Measurements from ENCODE around the gene SSUH2. TPM values are rescaled to one million over a fixed set of nuclear protein-coding genes. Genes with fewer than 3 reads are reported as not detected.

SSUH2 gene
- total RNA-seq, 1 donor from 2014 or later = not detected

DNA sequence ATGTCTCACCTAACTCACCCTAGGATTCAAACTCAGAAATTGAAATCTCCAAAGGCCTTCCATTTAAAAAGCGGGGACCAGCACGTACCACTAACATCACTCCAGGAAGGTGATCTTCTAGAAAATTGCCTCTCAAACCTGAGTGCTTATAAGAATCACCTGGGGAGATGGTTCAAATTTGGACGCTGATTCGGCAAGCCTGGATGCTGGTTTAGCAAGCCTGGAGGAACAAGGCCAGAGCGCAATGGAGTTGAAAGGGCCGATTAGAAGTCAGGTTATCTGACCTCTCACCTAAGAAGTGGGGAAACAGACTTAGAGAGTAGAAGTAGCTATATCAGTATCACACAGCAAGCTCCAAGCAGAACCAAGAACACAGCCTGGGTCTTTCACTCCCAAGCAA lies 68.2 kb downstream of the SSUH2 start:
- no peak for TF ChIP-seq CTCF (IDR thresholded peaks at IDR 0.05)
- H3K27me3 ChIP-seq = no peaks in the 10 kb centered on the region
- intact Hi-C loops (cut with DNase I) = no loop called here
- DNase-seq (ENCODE audit: low spot score in 2 of 2) = peak in 1 of 2 donors; percentile 61
- peak overlapping the region; percentile 16 to 74 for H3K27ac ChIP-seq
- no peaks in the 10 kb centered on the region for H3K9me3 ChIP-seq
- H3K4me1 ChIP-seq = peaks cover 14 to 35% of the 10 kb centered on the region in 2 donors
- no peak overlapping the region for H3K4me3 ChIP-seq
- H3K36me3 ChIP-seq = peaks cover 16 to 59% of the 10 kb centered on the region in 2 donors

DNA sequence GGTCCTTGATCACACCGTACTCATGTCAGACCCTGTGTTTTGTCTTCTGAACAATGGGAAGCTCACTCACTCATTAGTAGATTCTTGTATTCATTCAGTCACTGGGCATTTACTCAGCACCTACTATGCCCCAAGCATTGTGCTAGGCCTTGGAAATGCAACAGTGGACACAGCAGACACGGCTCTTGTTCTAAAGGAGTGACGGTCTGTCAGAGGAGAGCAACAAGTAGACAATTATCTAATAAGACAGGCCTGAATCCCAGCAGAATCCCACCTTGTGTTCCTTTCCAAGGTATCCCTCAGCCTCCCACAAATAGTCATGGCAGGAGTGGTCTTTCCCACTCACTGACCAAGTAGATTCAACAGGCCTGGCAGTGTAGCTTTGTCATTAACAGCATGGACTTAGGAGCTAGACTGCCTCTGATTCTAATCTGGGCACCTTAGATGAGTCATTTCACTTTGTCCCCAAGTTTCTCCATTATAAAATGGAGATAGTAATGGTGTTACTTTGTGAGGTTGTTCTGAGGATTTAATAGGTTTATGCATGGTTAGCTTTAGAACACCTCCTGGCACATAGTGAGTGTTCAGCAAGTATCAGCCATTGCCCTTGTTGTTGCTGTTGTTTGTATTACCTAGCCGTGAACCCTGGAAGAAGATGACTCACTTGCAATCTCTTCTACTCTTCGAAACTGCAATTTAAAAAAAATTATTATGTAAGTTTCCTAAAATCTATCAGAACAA lies 69.1 kb downstream of the SSUH2 start:
- no peaks in the 10 kb centered on the region for H3K9me3 ChIP-seq
- H3K4me3 ChIP-seq = no peak overlapping the region
- no peaks in the 10 kb centered on the region for H3K27me3 ChIP-seq
- peak overlapping the region; percentile 72 to 74 for H3K27ac ChIP-seq
- H3K4me1 ChIP-seq = peaks cover 14 to 39% of the 10 kb centered on the region in 2 donors
- no peak for TF ChIP-seq CTCF (IDR thresholded peaks at IDR 0.05)
- peak in 1 of 2 donors; percentile 62 for DNase-seq (ENCODE audit: low spot score in 2 of 2)
- peaks cover 25 to 68% of the 10 kb centered on the region in 2 donors for H3K36me3 ChIP-seq
- intact Hi-C loops (cut with DNase I) = no loop called here

DNA sequence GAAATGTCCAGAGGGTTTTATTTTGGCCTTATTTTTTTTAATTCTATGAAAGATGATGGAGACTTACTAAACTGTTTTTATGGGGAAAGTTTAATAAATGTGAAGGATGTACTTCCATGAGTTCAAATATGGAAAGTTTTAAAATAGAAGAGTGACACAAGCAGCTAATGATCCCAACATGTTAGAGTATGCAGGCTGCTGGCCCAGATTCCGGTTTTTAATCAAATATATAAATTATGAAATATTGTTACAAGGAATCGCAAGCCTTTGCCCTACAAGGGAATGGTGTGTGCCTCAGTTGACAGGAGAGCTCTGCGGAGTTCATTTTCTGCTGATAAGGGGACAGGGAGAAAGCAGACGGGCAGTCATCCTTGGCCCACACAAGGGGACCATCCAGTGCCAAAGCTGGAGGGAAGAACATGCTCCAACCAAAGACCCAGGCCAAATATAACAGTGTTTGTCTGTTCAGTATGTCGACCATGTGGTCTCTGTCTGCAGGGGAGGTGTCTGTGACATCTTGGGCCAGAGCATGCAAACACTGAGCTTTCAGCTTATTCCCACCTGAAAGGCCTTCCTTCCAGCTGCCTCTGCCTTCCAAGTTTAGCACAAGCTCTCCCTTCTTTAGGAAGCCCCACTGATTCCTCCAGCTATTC lies 69.8 kb downstream of the SSUH2 start:
- DNase-seq (ENCODE audit: low spot score in 2 of 2) = peak in 1 of 2 donors; percentile 58
- Histone ChIP-seq H3K4me1 (peaks cover 14 to 42% of the 10 kb centered on the region in 2 donors), H3K36me3 (peaks cover 32 to 76% of the 10 kb centered on the region in 2 donors), H3K27ac (peak overlapping the region; percentile 72 to 74), H3K27me3 (no peaks in the 10 kb centered on the region), H3K4me3 (no peak overlapping the region), H3K9me3 (no peaks in the 10 kb centered on the region)
- no peak for TF ChIP-seq CTCF (IDR thresholded peaks at IDR 0.05)
- intact Hi-C loops (cut with DNase I) = no loop called here

DNA sequence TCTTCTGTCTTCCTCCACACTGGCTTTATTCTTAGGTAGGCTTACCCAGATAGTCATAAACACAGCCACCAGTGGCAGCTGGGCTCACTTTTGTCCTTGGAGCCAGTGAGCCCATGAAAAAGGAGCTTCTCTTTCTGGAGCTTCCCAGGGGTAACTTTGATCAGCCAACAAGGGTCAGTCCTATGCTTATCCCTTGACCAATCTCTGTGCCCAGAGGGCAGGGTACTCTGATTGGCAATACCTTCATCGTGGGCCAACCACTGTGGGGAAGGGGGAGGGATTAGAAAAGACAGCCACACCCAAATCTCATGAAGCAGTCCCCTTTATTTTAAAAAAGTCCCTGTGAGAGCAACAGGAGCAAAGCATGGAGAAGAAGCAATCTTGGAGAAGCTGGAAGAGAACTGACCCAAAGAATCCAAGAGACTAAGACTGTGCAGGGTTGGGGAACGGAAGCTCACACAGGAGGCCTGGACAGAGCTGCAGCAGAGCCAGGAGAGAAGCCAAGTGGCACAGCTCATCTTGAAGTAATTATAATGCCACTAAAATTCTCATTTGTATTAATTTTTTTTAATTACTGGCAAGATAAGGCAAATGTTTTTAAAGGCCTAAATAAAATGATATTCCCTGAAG lies 70.4 kb downstream of the SSUH2 start:
- H3K4me1 ChIP-seq = peaks cover 14 to 44% of the 10 kb centered on the region in 2 donors
- no peaks in the 10 kb centered on the region for H3K9me3 ChIP-seq
- H3K4me3 ChIP-seq = no peak overlapping the region
- DNase-seq (ENCODE audit: low spot score in 2 of 2) = peak in 1 of 2 donors; percentile 59
- peaks cover 36 to 82% of the 10 kb centered on the region in 2 donors for H3K36me3 ChIP-seq
- no peaks in the 10 kb centered on the region for H3K27me3 ChIP-seq
- peak overlapping the region; percentile 72 to 74 for H3K27ac ChIP-seq
- intact Hi-C loops (cut with DNase I) = no loop called here
- no peak for TF ChIP-seq CTCF (IDR thresholded peaks at IDR 0.05)

DNA sequence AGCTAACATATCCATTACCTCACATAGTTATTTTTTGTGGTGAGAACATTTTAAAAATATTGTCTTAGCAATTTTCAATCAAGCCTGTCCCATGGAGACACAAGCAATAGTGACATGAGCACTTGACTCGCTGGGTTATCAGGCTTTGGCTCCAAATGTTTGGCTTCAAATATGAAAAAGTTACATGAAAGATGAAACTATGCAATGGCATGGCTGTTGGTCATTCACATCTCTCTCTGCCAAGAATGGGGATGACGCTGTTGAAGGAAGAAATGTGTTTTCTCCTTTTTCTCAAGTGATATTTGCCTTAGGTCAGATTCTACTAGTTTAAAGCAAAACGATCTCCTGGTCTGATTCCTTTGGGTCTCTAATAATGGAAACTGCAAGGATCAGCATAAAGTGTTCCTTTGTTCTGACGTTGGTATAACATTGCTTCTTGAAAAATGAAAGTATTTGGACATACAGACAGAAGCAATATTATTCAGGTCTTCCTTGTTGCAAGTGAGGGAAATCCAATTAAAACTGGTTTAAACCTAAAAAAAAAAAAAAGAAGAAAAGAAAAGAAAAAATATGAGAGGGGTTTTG lies 71.2 kb downstream of the SSUH2 start:
- Histone ChIP-seq H3K9me3 (no peaks in the 10 kb centered on the region), H3K4me1 (peaks cover 14 to 46% of the 10 kb centered on the region in 2 donors), H3K36me3 (peaks cover 36 to 89% of the 10 kb centered on the region in 2 donors), H3K27me3 (no peaks in the 10 kb centered on the region), H3K27ac (peak overlapping the region; percentile 72 to 74), H3K4me3 (no peak overlapping the region)
- peak in 1 of 2 donors; percentile 50 for DNase-seq (ENCODE audit: low spot score in 2 of 2)
- intact Hi-C loops (cut with DNase I) = no loop called here
- no peak for TF ChIP-seq CTCF (IDR thresholded peaks at IDR 0.05)

Data from ascending aorta (tissue), 2 donors.